GM12872 (cell line): Measurements from ENCODE around the gene OLIG2.

Experiments
- TF ChIP-seq, protein P1 (sequence below): IDR thresholded peaks from 3 replicates; pipeline ENCODE4 v1.5.1; 2011; ENCODE audit warnings: low read depth, mild to moderate bottlenecking, low read length, moderate library complexity; ENCODE audit not compliant: insufficient read depth

Gene OLIG2

DNA sequence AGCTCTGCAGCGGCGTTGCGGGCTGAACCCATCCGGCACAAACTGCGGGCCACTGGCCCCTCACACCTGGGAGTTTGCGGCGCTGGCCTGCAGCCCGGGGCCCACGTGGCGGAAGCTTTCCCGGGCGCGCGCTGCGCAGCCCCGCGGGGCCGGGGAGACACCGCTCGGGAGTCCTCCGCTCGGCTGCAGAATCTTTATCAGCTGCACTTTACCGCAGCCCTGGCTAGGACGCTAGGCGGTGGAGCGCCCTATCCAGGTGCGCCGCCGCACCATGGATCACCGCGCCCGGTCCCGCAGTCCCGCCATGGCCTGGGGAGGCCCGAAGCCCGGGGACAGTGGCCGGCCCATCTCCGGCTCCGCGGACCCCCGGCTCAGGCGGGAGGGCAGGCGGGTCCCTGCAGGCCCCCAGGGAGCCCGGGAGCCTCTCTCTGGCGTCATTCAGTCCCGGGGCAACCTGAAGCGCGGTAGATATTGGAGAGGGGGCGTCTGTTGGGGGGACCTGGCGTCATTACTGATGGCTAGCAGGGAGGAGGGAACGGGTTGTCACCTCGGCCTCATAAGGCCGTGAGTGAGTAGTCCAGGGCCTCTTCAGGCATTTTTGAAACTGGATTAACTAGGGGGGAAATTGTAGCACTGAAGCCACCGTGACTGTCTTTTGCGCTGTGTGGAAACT is 5.7 kb upstream of the OLIG2 start:
- TF ChIP-seq, protein P1, sequence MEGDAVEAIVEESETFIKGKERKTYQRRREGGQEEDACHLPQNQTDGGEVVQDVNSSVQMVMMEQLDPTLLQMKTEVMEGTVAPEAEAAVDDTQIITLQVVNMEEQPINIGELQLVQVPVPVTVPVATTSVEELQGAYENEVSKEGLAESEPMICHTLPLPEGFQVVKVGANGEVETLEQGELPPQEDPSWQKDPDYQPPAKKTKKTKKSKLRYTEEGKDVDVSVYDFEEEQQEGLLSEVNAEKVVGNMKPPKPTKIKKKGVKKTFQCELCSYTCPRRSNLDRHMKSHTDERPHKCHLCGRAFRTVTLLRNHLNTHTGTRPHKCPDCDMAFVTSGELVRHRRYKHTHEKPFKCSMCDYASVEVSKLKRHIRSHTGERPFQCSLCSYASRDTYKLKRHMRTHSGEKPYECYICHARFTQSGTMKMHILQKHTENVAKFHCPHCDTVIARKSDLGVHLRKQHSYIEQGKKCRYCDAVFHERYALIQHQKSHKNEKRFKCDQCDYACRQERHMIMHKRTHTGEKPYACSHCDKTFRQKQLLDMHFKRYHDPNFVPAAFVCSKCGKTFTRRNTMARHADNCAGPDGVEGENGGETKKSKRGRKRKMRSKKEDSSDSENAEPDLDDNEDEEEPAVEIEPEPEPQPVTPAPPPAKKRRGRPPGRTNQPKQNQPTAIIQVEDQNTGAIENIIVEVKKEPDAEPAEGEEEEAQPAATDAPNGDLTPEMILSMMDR: no peak

DNA sequence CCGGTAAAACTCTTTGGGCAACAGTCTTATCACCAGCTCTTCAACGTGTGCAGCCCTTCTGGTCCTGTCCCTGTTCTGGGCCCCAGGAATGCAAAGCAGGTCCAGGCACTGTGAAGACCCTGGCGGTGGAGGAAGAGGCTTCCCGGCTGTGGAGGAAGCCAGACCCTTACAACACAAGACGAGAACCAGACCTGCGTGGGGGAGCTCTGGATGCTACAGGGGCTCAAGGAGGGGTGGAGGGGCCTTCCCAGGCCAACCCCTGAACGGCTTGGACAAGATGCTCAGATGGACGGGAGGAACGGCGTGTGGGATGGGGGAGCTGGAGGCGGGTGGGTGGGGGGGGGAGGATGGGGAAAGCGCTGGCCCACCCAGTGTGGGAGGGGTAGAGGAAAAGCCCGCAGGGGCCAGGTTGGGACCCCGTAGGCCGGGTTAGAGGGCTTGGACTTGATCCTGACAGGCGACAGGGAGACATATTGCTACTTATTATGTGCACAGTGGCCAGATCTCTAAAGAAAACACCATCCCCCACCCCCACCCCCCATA is 5.1 kb upstream of the OLIG2 start:
- TF ChIP-seq, protein P1: no peak

DNA sequence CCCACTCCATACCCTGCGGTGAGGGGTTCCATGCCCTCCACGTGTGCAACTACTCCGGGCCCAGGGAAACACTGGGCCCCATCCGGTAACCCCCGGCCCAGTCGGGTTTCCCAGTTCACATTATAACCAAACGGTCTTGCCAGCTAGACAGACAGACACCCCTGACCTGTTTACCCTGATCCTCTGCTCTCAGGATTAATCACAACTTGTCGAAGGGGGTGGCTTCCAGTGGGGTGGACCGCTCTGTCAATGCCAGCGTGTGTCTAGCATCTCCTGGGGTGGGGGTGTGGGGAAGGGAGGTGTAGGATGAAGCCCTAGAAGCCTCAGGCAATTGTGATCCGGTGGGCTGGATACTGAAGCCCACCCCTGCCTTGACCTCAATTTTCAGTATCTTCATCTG is 4.6 kb upstream of the OLIG2 start:
- TF ChIP-seq, protein P1: no peak

DNA sequence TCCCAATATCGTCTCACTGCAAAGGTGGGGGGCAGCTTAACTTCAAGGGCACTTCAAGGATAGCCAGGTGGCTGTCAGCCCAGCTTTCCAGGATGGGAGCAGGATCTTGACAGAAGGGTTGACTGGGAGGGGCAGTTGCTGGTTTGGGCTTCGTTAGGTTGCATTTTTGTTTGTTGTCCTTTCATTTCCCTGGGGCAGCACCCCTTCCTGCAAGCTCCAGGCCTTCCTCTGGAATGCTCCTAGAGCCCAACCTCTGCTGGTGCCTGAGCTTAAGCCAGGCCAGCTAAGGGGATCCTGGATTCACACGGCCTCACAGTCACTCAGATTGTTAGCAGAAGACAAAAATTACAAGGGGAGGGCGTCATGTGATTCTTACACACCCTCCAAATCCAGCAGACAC is 4.1 kb upstream of the OLIG2 start:
- TF ChIP-seq, protein P1: no peak

DNA sequence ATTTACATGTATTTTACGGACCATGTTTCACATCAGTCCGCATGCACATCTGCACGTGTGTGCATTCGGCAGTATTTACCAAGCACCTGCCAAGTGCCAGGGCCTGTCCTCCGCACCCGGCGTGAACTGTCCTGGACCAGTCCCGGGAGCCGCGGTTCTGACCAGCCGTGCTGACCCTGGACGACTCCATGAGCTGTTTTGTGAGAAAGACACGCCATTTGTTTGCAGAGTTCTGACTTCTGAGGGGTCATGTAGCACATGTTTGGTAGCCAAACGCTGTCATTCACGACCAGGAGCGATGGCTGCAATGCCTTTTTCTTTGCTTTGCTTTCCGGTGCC is 3.3 kb upstream of the OLIG2 start:
- TF ChIP-seq, protein P1: no peak

DNA sequence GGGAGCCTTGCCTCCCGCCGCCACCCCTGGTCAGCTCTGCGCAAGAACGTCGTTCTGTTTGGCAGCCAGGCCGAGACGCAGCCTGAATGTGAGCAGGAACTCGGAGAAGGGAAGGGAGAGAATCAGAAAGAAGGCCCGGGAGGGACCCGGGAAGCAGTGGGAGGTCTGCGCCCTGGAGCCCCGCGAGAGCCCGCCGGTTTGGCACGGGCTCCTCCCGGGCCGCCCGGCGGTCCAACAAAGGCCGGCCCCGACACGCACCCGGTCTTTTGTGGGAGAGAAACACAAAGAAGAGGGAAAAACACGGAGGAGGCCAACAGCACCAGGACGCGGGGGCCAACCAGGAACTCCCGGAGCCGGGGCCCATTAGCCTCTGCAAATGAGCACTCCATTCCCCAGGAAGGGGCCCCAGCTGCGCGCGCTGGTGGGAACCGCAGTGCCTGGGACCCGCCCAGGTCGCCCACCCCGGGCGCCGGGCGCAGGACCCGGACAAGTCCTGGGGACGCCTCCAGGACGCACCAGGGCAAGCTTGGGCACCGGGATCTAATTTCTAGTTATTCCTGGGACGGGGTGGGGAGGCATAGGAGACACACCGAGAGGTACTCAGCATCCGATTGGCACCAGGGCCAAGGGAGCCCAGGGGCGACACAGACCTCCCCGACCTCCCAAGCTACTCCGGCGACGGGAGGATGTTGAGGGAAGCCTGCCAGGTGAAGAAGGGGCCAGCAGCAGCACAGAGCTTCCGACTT is 2.7 kb upstream of the OLIG2 start:
- TF ChIP-seq, protein P1: no peak

DNA sequence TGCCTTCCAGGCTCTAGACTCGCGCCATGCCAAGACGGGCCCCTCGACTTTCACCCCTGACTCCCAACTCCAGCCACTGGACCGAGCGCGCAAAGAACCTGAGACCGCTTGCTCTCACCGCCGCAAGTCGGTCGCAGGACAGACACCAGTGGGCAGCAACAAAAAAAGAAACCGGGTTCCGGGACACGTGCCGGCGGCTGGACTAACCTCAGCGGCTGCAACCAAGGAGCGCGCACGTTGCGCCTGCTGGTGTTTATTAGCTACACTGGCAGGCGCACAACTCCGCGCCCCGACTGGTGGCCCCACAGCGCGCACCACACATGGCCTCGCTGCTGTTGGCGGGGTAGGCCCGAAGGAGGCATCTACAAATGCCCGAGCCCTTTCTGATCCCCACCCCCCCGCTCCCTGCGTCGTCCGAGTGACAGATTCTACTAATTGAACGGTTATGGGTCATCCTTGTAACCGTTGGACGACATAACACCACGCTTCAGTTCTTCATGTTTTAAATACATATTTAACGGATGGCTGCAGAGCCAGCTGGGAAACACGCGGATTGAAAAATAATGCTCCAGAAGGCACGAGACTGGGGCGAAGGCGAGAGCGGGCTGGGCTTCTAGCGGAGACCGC is 2.0 kb upstream of the OLIG2 start:
- TF ChIP-seq, protein P1: no peak
